ENCODE measurements around the gene RBM20. TPM values are rescaled to one million over a fixed set of nuclear protein-coding genes. Genes with fewer than 3 reads are reported as not detected.
"Not testable (repeated sequence)": the region's sequence is repeated elsewhere in the genome, so short reads cannot be mapped to it uniquely, and the experiment has no call there.

Gene RBM20
- polyA plus RNA-seq, 3 donors = 4.5 to 8.3 (median 8.1) TPM

DNA sequence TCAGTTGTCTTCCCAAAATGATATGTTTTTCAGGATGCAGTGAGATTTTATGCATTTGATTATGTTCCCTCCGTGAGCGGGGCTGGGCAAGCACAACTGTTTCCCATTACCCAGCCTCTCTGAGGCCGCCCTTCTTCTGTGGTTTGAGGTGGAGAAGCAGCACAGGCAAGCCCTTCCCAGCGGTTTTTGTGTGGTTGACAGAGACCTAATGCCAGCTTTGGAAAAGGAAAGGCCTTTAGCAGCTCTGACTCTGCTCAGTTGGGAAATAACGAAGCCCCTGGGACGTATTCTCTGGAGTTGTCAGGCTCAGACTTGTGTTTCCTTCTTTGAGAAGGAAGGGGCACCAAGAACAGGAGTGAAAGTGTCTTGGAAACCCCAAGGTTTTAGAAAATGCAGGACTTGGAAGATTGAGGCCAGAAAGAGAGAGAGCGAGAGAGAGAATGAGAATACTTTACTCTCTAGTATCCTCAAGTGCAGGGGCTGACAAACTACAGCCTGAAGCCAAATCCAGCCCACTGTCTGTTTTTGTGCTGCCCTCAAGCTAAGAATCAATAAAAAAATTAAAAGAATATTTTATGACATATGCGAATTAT, 207.0 kb downstream of the RBM20 start:
- no peak for DNase-seq

DNA sequence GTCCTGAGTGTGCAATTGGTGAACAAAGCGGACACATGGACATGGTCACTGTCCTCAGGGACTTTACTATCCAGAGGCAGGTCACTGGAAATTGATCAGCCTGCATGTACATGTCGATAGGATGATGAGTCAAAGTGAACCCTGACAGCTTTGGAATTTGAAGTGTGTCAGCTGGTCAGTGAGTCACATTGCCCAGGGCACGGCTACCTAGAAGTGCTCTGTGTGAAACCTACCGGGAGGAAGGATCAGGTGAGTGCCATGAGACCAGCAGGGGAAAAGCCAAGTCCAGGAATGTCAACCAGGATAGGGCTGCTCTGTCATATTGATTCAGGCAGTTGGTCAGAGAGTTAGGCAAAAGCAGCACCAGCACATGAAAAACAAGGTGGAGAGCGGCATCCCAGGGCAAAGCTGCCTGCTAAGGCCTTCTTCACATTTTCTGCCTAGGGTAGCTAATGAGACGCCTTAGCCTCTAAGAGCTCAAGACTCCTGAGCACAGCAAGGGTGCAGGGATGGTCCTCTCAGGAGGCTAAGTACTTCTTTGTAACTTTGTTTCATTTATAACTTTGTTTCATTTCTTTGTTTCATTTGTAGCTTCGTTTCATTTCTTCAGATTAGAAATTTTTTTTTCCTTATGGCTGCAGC, 208.2 kb downstream of the RBM20 start:
- no peak for DNase-seq

GRCh38 chr10:110852947-110853346, 208.8 kb downstream of the RBM20 start:
- DNase-seq = no peak

GRCh38 chr10:110853921-110854605, 209.9 kb downstream of the RBM20 start:
- DNase-seq = no peak

GRCh38 chr10:110857265-110858171, 213.4 kb downstream of the RBM20 start:
- DNase-seq = no peak

GRCh38 chr10:110858297-110858934, 214.3 kb downstream of the RBM20 start:
- DNase-seq = no peak

- DNase-seq = no peak
Observed at GRCh38 chr10:110859206-110859972, 215.3 kb downstream of the RBM20 start.

DNA sequence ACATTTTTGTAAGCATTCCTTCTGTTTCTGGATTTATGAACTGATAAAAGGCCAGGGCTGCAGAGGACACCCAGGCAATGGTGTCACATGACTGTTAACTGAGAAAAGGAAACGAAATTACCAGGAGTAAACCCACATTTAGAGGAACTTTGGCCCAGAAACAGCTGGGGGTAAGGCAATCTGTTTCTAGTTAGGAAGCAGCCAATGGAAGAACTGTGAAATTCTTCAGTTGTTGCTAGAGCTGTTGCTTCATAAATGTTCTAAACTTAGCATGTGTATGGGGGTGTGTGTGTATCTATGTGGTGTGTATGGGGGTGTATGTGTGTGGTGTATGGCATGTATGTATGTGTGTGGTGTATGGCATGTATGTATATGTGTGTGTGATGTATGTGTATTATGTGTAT, 215.8 kb downstream of the RBM20 start:
- DNase-seq = no peak

DNA sequence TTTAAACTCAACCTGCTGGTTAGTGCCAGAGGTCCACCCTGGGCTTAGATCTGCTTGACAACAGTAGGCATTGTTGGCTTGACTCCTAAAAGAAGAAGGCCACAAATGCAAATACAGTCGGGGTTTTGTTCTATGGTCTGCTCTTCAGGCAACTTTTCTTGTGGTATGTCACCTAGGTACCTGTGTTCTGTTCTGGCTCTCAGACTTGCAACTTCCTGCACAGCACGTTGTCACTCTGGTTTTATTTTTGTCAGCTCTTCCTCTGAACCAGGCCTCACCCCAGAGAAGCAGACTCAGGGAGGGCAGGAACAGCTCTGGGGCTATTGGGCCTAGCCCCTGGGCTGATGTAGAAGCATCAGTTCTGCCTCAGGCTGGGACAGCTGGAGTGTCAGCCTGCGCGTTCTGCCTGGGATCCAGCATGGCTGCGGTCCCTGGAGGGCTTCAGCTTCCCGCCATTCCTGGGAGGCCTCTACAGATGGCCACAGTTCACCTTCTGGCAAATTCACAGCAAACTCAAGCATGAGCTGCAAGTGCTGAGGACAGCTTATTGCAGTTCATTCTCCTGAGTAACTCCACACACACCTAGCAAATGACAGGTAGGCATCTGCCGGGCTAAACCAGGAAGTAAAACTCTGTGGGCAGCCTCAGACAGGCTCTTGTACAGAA, 216.6 kb downstream of the RBM20 start:
- no peak for DNase-seq

GRCh38 chr10:110861476-110861875, 217.3 kb downstream of the RBM20 start:
- no peak for DNase-seq

- no peak for DNase-seq
Observed at GRCh38 chr10:110861930-110862649, 218.0 kb downstream of the RBM20 start.

DNA sequence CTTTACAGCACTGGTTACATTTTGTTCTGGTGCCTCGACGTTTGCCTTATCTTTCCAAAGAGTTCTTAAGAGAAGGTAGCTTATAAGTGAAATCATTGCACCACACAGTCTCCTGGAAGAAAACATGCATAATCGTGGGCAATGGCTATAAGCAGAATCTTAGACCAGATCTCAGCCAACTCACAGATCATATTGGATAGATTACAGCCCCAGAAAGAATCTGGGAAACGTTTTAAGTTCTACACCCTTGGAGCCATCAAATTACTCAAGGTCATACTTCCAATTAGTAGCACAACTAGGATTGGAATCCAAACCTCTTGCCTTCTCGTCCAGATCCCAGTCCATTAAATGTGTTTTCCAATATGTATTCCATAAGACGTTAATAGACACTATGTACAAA, 218.8 kb downstream of the RBM20 start:
- DNase-seq = no peak

GRCh38 chr10:110863361-110863760, 219.2 kb downstream of the RBM20 start:
- no peak for DNase-seq

GRCh38 chr10:110863956-110864355, 219.8 kb downstream of the RBM20 start:
- DNase-seq = no peak

DNA sequence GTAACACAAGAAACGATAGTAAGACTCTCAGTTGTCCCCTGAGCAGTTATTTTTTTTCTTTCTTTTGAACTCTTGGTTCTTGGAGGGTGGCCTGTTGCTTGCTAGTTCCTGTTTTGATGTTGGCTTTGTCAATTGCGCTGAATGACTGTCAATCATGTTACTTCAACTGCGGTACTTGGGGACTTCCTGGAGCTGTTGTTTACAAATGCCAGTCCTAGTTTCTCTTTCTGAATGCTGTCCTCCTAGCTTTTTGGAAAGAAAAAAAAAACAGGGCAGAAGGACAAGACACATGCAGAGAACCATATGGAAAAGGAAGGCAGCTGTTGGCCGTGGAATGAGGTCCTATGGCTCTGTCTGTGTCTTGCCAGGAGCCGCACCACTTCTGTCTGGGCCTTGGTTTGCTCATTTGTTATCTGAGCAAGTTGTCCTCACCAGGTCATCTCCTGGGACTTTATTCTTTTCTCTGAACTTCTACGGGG, 220.6 kb downstream of the RBM20 start:
- DNase-seq = no peak

DNA sequence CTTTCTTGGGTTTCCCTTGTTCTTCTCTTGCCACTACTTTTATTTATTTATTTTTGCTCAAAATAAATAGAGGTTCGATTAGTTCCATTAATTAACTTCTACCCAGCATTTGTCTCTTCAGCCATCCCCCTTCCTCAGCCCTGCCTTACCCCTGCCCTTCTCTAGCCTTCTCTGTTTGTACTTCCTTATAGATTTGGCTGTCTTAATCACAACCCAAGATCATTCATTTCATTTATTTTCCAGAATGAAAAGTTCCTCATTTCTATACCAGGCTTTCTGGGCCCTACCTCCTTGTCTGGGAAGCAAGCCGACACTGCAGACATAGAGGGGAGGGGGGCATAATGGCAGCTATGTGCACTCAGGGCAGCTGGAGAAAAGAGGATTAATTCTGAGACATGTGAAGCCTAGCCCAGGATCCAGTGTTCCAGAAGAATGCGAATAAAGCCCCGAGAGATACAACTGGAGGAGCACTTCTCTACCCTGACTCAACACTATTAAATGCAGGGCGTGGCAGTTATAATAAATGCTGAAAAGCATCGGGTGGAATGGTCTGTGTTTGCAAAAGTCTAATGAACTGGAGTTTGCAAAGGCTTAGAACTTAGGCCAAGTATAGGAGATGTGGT, 221.2 kb downstream of the RBM20 start:
- DNase-seq = no peak

- DNase-seq = no peak
Observed at GRCh38 chr10:110865809-110866482, 221.8 kb downstream of the RBM20 start.

DNA sequence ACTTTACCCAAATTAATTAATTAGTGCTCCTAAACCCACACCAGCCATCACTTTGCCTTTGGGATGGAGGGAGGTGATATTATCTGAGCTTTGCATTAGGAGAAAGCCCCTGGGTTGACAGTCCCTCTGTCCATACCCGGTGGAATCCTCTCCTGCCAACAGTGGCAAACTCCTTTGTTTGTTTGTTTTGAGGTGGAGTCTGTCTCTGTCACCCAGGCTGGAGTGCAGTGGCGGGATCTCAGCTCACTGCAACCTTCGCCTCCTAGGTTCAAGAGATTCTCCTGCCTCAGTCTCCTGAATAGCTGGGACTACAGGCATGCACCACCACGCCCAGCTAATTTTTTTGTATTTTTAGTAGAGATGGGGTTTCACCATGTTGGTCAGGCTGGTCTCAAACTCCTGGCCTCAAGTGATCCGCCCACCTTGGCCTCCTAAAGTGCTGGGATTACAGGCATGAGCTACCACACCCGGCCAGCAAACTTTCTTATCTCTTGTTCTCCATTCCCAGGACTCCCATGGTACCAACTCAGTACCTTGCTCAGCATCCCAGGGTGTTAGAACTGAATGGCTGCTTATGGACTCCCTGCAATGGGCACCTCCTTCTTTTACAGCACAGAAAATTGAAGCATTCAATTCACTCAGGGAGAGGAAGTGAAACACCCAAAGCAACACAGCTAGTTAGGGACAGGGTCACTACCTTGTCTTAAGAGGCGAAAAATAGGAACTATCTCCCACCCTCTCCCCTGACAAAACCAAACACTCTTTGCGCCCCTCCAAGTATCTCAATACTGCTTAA, 223.1 kb downstream of the RBM20 start:
- not testable (repeated sequence) for DNase-seq

Measured in renal pelvis (tissue), 4 donors.